Liver (tissue), 9 donors: ENCODE results near the gene TFAP2A. TPM values are rescaled to one million over a fixed set of nuclear protein-coding genes. Genes with fewer than 3 reads are reported as not detected.

Experiments
- DNase-seq: peaks from one replicate; pipeline ENCODE4 v3.0.0-alpha.2; 2017; ENCODE audit warnings: low spot score
- H3K27ac ChIP-seq, 2 donors: one replicate each; pipeline ENCODE4 v1.7.0; 2013; ENCODE audit warnings: inconsistent platforms in 2 of 2, low read length in 2 of 2, control low read depth in 1 of 2, low read depth in 1 of 2, mild to moderate bottlenecking in 1 of 2
- H3K27me3 ChIP-seq, 4 donors: one replicate each; pipeline versions ENCODE4 v1.6.1 to v1.7.0; 2013; ENCODE audit warnings: low read length in 3 of 4, inconsistent platforms in 1 of 4, mild to moderate bottlenecking in 1 of 4, moderate library complexity in 1 of 4; ENCODE audit not compliant: control insufficient read depth in 4 of 4, insufficient read depth in 4 of 4
- H3K36me3 ChIP-seq, 4 donors: one replicate each; pipeline versions ENCODE4 v1.6.1 to v1.7.0; 2013; ENCODE audit warnings: low read length in 3 of 4, mild to moderate bottlenecking in 3 of 4, low read depth in 1 of 4, moderate library complexity in 1 of 4; ENCODE audit not compliant: control insufficient read depth in 4 of 4, insufficient read depth in 3 of 4
- H3K4me1 ChIP-seq, 4 donors: one replicate each; pipeline versions ENCODE4 v1.6.1 to v1.7.0; 2013; ENCODE audit warnings: low read length in 3 of 4, mild to moderate bottlenecking in 3 of 4, moderate library complexity in 1 of 4; ENCODE audit not compliant: control insufficient read depth in 4 of 4, insufficient read depth in 4 of 4
- H3K4me3 ChIP-seq, 3 donors: one replicate each; pipeline versions ENCODE4 v1.6.1 to v1.7.0; 2013; ENCODE audit warnings: low read length in 3 of 3, control low read depth in 1 of 3, low read depth in 1 of 3, mild to moderate bottlenecking in 1 of 3
- H3K9ac ChIP-seq, 2 donors: one replicate each; pipeline ENCODE4 v1.7.0; 2013; ENCODE audit warnings: low read length in 2 of 2, mild to moderate bottlenecking in 2 of 2, moderate library complexity in 2 of 2, control low read depth in 1 of 2, low read depth in 1 of 2
- H3K9me3 ChIP-seq, 4 donors: one replicate each; pipeline versions ENCODE4 v1.6.1 to v1.7.0; 2013; ENCODE audit warnings: low read length in 3 of 4; ENCODE audit not compliant: control insufficient read depth in 4 of 4
- EGR1 ChIP-seq, 2 donors: IDR thresholded peaks; 2 replicates each; pipeline ENCODE4 v1.6.1; 2016 to 2018; ENCODE audit warnings: antibody characterized with exemption in 2 of 2, low read depth in 2 of 2
- FOXA1 ChIP-seq: IDR thresholded peaks from 2 replicates; pipeline ENCODE4 v1.6.1; 2016; ENCODE audit warnings: antibody characterized with exemption
- FOXA2 ChIP-seq: IDR thresholded peaks from 2 replicates; pipeline ENCODE4 v1.6.1; 2016; ENCODE audit warnings: antibody characterized with exemption
- GABPA ChIP-seq, 2 donors: IDR thresholded peaks in 1 of 2; conservative IDR thresholded peaks in 1 of 2; 2 replicates each; pipeline ENCODE4 v1.6.1; 2016; ENCODE audit warnings: antibody characterized with exemption in 2 of 2, mild to moderate bottlenecking in 1 of 2, moderate library complexity in 1 of 2
- HNF4A ChIP-seq, 2 donors: conservative IDR thresholded peaks; 2 replicates each; pipeline ENCODE4 v1.6.1; 2016; ENCODE audit warnings: antibody characterized with exemption in 2 of 2, mild to moderate bottlenecking in 2 of 2
- HNF4G ChIP-seq: IDR thresholded peaks from 2 replicates; pipeline ENCODE4 v1.6.1; 2016; ENCODE audit warnings: antibody characterized with exemption
- JUND ChIP-seq, 2 donors: IDR thresholded peaks; 2 replicates each; pipeline ENCODE4 v1.6.1; 2016; ENCODE audit warnings: antibody characterized with exemption in 2 of 2
- MAX ChIP-seq: IDR thresholded peaks from 2 replicates; pipeline ENCODE4 v1.6.1; 2016; ENCODE audit warnings: antibody characterized with exemption
- NR2F2 ChIP-seq: IDR thresholded peaks from 2 replicates; pipeline ENCODE4 v1.6.1; 2016; ENCODE audit warnings: antibody characterized with exemption
- RAD21 ChIP-seq, 2 donors: IDR thresholded peaks; 2 replicates each; pipeline ENCODE4 v1.6.1; 2016; ENCODE audit warnings: antibody characterized with exemption in 2 of 2, mild to moderate bottlenecking in 2 of 2
- RXRA ChIP-seq, 2 donors: IDR thresholded peaks; 2 replicates each; pipeline ENCODE4 v1.6.1; 2017 to 2018; ENCODE audit warnings: antibody characterized with exemption in 2 of 2, mild to moderate bottlenecking in 1 of 2
- SP1 ChIP-seq: IDR thresholded peaks from 2 replicates; pipeline ENCODE4 v1.6.1; 2018; ENCODE audit warnings: antibody characterized with exemption, mild to moderate bottlenecking
- TAF1 ChIP-seq: conservative IDR thresholded peaks from 2 replicates; pipeline ENCODE4 v1.6.1; 2016; ENCODE audit warnings: antibody characterized with exemption, mild to moderate bottlenecking
- YY1 ChIP-seq: IDR thresholded peaks from 2 replicates; pipeline ENCODE4 v1.6.1; 2016; ENCODE audit warnings: antibody characterized with exemption, mild to moderate bottlenecking
- ZBTB33 ChIP-seq: IDR thresholded peaks from 2 replicates; pipeline ENCODE4 v1.6.1; 2016; ENCODE audit warnings: antibody characterized with exemption
- WGBS: extraction: QIAGEN DNeasy Blood & Tissue Kit; methylation state at CpG from one replicate; pipeline ENCODE4 v1.1.7; 2013; 5-methylcytosine and 5-hydroxymethylcytosine counted together
- polyA plus RNA-seq, 2 donors: library from polyadenylated mRNA; stranded (reverse) in 1 of 2; unstranded in 1 of 2; fragments of 200-250 nt in 1 of 2; fragments of >200 nt in 1 of 2; fragmentation: Nextera tagmentation in 1 of 2; extraction: Ambion mirVana in 1 of 2; gene quantifications; one replicate each; pipeline versions ENCODE4 v1.2.1 to v1.2.3, GENCODE V29; 2013 to 2015
- total RNA-seq, 2 donors: library from RNA; depleted of rRNA; stranded (reverse); fragments of >200 nt; gene quantifications; one replicate each; pipeline ENCODE4 v1.2.3, GENCODE V29; 2014
- TF ChIP-seq, protein P1 (sequence below): IDR thresholded peaks from 2 replicates; pipeline ENCODE4 v1.6.1; 2016; ENCODE audit warnings: antibody characterized with exemption
- TF ChIP-seq, protein P2 (sequence below): IDR thresholded peaks from 2 replicates; pipeline ENCODE4 v1.6.1; 2016; ENCODE audit warnings: antibody characterized with exemption, mild to moderate bottlenecking
- donor health status: healthy.
- donor health status: healthy.
- donor health status: healthy.
- donor health status: healthy.
- donor health status: healthy.

Gene TFAP2A
- total and polyA plus RNA-seq, 4 donors: 0.03 to 0.08 TPM; not detected in 2

GRCh38 chr6:10363911-10364310 is 51.0 kb downstream of the TFAP2A start:
- WGBS: 83% methylated on average over 6 of the region's 6 CpGs
- Histone ChIP-seq H3K9me3 (peaks cover 0 to 5% (median 0%) of the 10 kb centered on the region in 4 donors), H3K27ac (no peak overlapping the region), H3K4me1 (no peaks in the 10 kb centered on the region), H3K4me3 (no peak overlapping the region), H3K9ac (no peak overlapping the region), H3K36me3 (no peaks in the 10 kb centered on the region), H3K27me3 (peaks cover 0 to 6% (median 0%) of the 10 kb centered on the region in 4 donors)
- TF ChIP-seq JUND (IDR thresholded peaks at IDR 0.05) (no peak), FOXA1 (no peak), HNF4A (conservative IDR thresholded peaks at IDR 0.05) (no peak), YY1 (no peak), FOXA2 (no peak), ZBTB33 (no peak), MAX (no peak), HNF4G (no peak), RXRA (IDR thresholded peaks at IDR 0.05) (no peak), NR2F2 (no peak), RAD21 (IDR thresholded peaks at IDR 0.05) (no peak), TAF1 (no peak), SP1 (no peak), EGR1 (IDR thresholded peaks at IDR 0.05; ENCODE audit: low read depth in 2 of 2) (no peak)
- TF ChIP-seq, protein P1, sequence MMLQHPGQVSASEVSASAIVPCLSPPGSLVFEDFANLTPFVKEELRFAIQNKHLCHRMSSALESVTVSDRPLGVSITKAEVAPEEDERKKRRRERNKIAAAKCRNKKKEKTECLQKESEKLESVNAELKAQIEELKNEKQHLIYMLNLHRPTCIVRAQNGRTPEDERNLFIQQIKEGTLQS: no peak
- TF ChIP-seq, protein P2, sequence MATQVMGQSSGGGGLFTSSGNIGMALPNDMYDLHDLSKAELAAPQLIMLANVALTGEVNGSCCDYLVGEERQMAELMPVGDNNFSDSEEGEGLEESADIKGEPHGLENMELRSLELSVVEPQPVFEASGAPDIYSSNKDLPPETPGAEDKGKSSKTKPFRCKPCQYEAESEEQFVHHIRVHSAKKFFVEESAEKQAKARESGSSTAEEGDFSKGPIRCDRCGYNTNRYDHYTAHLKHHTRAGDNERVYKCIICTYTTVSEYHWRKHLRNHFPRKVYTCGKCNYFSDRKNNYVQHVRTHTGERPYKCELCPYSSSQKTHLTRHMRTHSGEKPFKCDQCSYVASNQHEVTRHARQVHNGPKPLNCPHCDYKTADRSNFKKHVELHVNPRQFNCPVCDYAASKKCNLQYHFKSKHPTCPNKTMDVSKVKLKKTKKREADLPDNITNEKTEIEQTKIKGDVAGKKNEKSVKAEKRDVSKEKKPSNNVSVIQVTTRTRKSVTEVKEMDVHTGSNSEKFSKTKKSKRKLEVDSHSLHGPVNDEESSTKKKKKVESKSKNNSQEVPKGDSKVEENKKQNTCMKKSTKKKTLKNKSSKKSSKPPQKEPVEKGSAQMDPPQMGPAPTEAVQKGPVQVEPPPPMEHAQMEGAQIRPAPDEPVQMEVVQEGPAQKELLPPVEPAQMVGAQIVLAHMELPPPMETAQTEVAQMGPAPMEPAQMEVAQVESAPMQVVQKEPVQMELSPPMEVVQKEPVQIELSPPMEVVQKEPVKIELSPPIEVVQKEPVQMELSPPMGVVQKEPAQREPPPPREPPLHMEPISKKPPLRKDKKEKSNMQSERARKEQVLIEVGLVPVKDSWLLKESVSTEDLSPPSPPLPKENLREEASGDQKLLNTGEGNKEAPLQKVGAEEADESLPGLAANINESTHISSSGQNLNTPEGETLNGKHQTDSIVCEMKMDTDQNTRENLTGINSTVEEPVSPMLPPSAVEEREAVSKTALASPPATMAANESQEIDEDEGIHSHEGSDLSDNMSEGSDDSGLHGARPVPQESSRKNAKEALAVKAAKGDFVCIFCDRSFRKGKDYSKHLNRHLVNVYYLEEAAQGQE: no peak
- no peak for DNase-seq

DNA sequence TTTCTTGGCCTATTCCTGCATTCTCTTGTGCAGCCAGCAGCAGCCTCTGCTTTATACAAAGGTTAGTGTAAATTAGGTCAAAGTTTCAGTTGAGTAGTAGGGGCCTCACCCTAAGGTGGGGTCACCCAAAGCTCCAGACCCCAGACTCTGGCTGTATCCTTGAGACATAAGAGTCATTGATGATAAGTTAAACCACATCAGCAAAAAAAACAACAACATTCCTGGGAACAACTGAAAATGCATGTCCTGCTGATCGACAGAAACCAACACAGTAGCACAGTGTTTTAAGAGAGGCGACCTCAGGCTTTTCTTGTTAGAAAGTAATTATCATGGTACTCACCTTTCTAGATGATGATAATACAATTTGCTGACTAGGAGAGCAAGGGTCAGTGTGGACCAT is 52.6 kb downstream of the TFAP2A start:
- no peak overlapping the region for H3K9ac ChIP-seq
- no peaks in the 10 kb centered on the region for H3K4me1 ChIP-seq
- TF ChIP-seq HNF4G (no peak), JUND (IDR thresholded peaks at IDR 0.05) (no peak), FOXA1 (no peak), TAF1 (no peak), FOXA2 (no peak), NR2F2 (no peak), GABPA (IDR thresholded peaks at IDR 0.05 in 1 of 2, conservative IDR thresholded peaks at IDR 0.05 in 1 of 2) (no peak), RXRA (IDR thresholded peaks at IDR 0.05) (no peak), YY1 (no peak), HNF4A (conservative IDR thresholded peaks at IDR 0.05) (no peak)
- TF ChIP-seq, protein P2: no peak
- TF ChIP-seq, protein P1: no peak
- WGBS: 66% methylated on average over 2 of the region's 2 CpGs
- H3K36me3 ChIP-seq: no peaks in the 10 kb centered on the region
- peaks cover 0 to 5% (median 0%) of the 10 kb centered on the region in 4 donors for H3K9me3 ChIP-seq
- H3K4me3 ChIP-seq: no peak overlapping the region
- DNase-seq: no peak
- no peak overlapping the region for H3K27ac ChIP-seq
- peaks cover 0 to 4% (median 0%) of the 10 kb centered on the region in 4 donors for H3K27me3 ChIP-seq
